B cell (primary cell): ENCODE results near the gene MBOAT7. TPM values are rescaled to one million over a fixed set of nuclear protein-coding genes. Genes with fewer than 3 reads are reported as not detected.

Experiments
- ATAC-seq: fragments of 200-7000 bp; cut with Tn5 transposase; one replicate; pipeline ENCODE4 v1.10.0; 2021; ENCODE audit warnings: low read depth, mild to moderate bottlenecking, moderate number of reproducible peaks, moderate library complexity
- CTCF ChIA-PET: fragments of 350-600 bp; sonication (Branson Sonifier 250); formaldehyde crosslinking; loops from one replicate; lab custom pipeline; 2021; ENCODE audit warnings: antibody characterized with exemption, inconsistent platforms; lab: Charles Lee
- POLR2A ChIA-PET: fragments of 350-600 bp; sonication (Branson Sonifier 250); formaldehyde crosslinking; loops from one replicate; lab custom pipeline; 2021; ENCODE audit warnings: antibody characterized with exemption; lab: Charles Lee
- DNase-seq: peaks from one replicate; pipeline ENCODE4 v3.0.0; 2013
- H2AFZ ChIP-seq: 2 replicates; pipeline ENCODE4 v1.6.1; 2012; ENCODE audit warnings: mild to moderate bottlenecking, low read depth, low read length; ENCODE audit not compliant: insufficient read depth, poor library complexity, severe bottlenecking
- H3K27ac ChIP-seq, 2 donors: 1 replicate in 1 of 2; 2 replicates in 1 of 2; pipeline ENCODE4 v1.5.1; 2012 to 2013; ENCODE audit warnings: low read length in 2 of 2, mild to moderate bottlenecking in 2 of 2, moderate library complexity in 1 of 2
- H3K27me3 ChIP-seq, 4 experiments: fragments of 200-600 bp in 1 of 4; sonication (generic) in 1 of 4; replicated peaks in 1 of 4; 1 replicate in 2 of 4; 2 replicates in 2 of 4; pipeline versions ENCODE4 v1.6.1 to v1.7.0; 2013 to 2016; ENCODE audit warnings: low read length in 3 of 4, mild to moderate bottlenecking in 2 of 4, mixed read lengths in 1 of 4, moderate library complexity in 1 of 4; ENCODE audit not compliant: insufficient read depth in 4 of 4, control insufficient read depth in 3 of 4; ENCODE audit errors: control extremely low read depth in 1 of 4
- H3K36me3 ChIP-seq, 2 experiments: replicated peaks in 1 of 2; 1 replicate in 1 of 2; 2 replicates in 1 of 2; pipeline versions ENCODE4 v1.6.1 to v1.7.1; 2013; ENCODE audit warnings: low read length in 1 of 2; ENCODE audit not compliant: insufficient read depth in 2 of 2, control insufficient read depth in 1 of 2; ENCODE audit errors: control extremely low read depth in 1 of 2, extremely low read depth in 1 of 2
- H3K4me1 ChIP-seq, 2 donors: fragments of 200-600 bp in 1 of 2; sonication (generic) in 1 of 2; 1 replicate in 1 of 2; 2 replicates in 1 of 2; pipeline versions ENCODE4 v1.5.1 to v1.6.1; 2013 to 2017; ENCODE audit warnings: low read length in 2 of 2; ENCODE audit not compliant: control insufficient read depth in 2 of 2, insufficient read depth in 2 of 2
- H3K4me2 ChIP-seq: replicated peaks from 2 replicates; pipeline ENCODE3; 2012; ENCODE audit warnings: mild to moderate bottlenecking, low read depth, low read length; ENCODE audit not compliant: poor library complexity, severe bottlenecking
- H3K4me3 ChIP-seq, 5 experiments: fragments of 200-600 bp in 1 of 5; sonication (generic) in 1 of 5; 1 replicate in 3 of 5; 2 replicates in 2 of 5; pipeline versions ENCODE4 v1.5.1 to v1.7.0; 2011 to 2016; ENCODE audit warnings: low read length in 4 of 5, mild to moderate bottlenecking in 4 of 5, low read depth in 2 of 5, control low read depth in 1 of 5, moderate library complexity in 1 of 5; ENCODE audit not compliant: insufficient read depth in 1 of 5; ENCODE audit errors: control extremely low read depth in 1 of 5, extremely low read depth in 1 of 5
- H3K79me2 ChIP-seq: fragments of 200-600 bp; sonication (generic); one replicate; pipeline ENCODE4 v1.6.0; 2016; ENCODE audit warnings: low read length; ENCODE audit not compliant: control insufficient read depth, insufficient read depth
- H3K9ac ChIP-seq: fragments of 200-600 bp; sonication (generic); 2 replicates; pipeline ENCODE4 v1.6.1; 2017; ENCODE audit warnings: mild to moderate bottlenecking, low read length, moderate library complexity
- H3K9me3 ChIP-seq, 3 donors: one replicate each; pipeline versions ENCODE4 v1.6.1 to v1.7.1; 2013; ENCODE audit warnings: low read length in 2 of 3; ENCODE audit not compliant: control insufficient read depth in 2 of 3, insufficient read depth in 1 of 3; ENCODE audit errors: control extremely low read depth in 1 of 3
- H4K20me1 ChIP-seq: 2 replicates; pipeline ENCODE4 v1.6.0; 2012; ENCODE audit warnings: mild to moderate bottlenecking, low read length; ENCODE audit not compliant: insufficient read depth, control insufficient read depth, poor library complexity, severe bottlenecking
- H3K27ac Mint-ChIP-seq: one replicate; pipeline ENCODE4 v1.8.0; 2021; ENCODE audit warnings: mixed read lengths
- H3K27me3 Mint-ChIP-seq: one replicate; pipeline ENCODE4 v1.8.0; 2021; ENCODE audit warnings: mixed read lengths
- H3K4me1 Mint-ChIP-seq: one replicate; pipeline ENCODE4 v1.8.0; 2021; ENCODE audit warnings: mixed read lengths
- H3K4me3 Mint-ChIP-seq: one replicate; pipeline ENCODE4 v1.8.0; 2021; ENCODE audit warnings: mixed read lengths
- H3K9me3 Mint-ChIP-seq: one replicate; pipeline ENCODE4 v1.8.0; 2022; ENCODE audit warnings: mixed read lengths; ENCODE audit not compliant: insufficient read depth
- EZH2 ChIP-seq: IDR thresholded peaks from 2 replicates; pipeline ENCODE4 v1.6.1; 2012; ENCODE audit warnings: borderline replicate concordance, low read depth, mild to moderate bottlenecking, moderate library complexity, low read length; ENCODE audit not compliant: insufficient read depth, poor library complexity, severe bottlenecking
- WGBS: methylation state at CpG from one replicate; pipeline ENCODE4 v1.1.5; 2013; ENCODE audit warnings: missing lambda C conversion rate; ENCODE audit not compliant: insufficient coverage; 5-methylcytosine and 5-hydroxymethylcytosine counted together
- intact Hi-C: fragments of 100-400 bp; cut with micrococcal nuclease; formaldehyde crosslinking; loops from one replicate; pipeline ENCODE4 v1.10.0; 2022
- polyA plus RNA-seq: library from polyadenylated mRNA; depleted of rRNA; stranded (reverse); fragments of >200 nt; gene quantifications from 2 replicates; pipeline ENCODE4 v1.2.3, GENCODE V29; 2012
- total RNA-seq, 2 donors: library from RNA; stranded (reverse); fragments of 120-200 nt in 1 of 2; gene quantifications; 1 replicate in 1 of 2; 2 replicates in 1 of 2; pipeline versions ENCODE4 v1.2.3 to v1.2.4, GENCODE V29; 2013 to 2022
- TF ChIP-seq, protein P1 (sequence below): fragments of 200-600 bp; IDR thresholded peaks from one replicate; pipeline ENCODE4 v1.8.0; 2022; ENCODE audit warnings: antibody characterized with exemption, mild to moderate bottlenecking

MBOAT7 gene
- total and polyA plus RNA-seq, 2 donors (not counting 1 experiment from before 2014, with no cell fraction given) = 22.3 to 34.8 TPM

DNA sequence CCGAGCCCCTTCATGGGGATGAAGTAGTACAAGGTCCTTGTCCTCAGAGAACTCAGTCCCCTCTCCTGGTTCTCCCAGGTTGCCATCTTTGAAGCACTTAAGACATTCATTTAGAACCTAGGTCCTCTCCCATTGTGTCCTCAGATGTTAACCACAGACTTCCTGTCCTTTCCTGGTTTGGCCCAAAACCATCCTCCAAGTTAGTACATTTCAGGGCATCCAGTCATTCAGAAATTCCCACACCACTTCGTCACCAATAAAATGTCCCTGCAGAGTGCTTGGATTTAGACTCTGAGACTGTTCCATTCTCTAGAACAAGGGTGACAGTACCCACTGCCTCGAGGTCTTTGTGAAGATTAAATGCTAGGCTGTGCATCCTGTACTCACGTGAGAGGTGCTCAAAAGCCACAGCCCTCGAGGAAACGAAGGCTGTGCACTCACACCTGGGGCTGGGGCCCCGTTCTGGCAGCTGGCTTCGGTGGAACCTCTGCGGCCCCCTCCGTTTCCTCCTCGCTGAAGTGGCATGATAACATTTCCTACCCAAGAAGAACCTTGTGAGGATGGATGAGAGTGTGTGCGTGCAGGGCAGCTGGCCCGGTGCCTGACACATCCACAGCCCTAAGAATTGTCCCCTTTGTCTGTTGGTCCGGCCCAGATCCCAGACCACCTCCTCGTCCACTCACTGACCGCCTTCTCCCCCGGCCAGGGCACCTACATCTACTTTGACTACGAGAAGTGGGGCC lies 34.6 kb downstream of the MBOAT7 start:
- Histone ChIP-seq H3K4me1 (peaks cover 11 to 13% of the 10 kb centered on the region in 2 donors), H3K27ac (peak overlapping the region in 1 of 2 donors; percentile 6), H3K79me2 (peaks cover 23% of the 10 kb centered on the region), H3K27me3 (no peaks in the 10 kb centered on the region), H3K4me3 (no peak overlapping the region), H3K9me3 (no peaks in the 10 kb centered on the region), H3K9ac (no peak overlapping the region), H4K20me1 (peaks cover 77% of the 10 kb centered on the region), H2AFZ (no peak overlapping the region), H3K36me3 (peaks cover 2 to 69% of the 10 kb centered on the region in 2 experiments), H3K4me2 (no peak overlapping the region)
- no peaks in the 10 kb centered on the region for H3K27me3 Mint-ChIP-seq
- peak overlapping the region; percentile 53 for H3K27ac Mint-ChIP-seq
- ChIA-PET POLR2A (no interaction called here), CTCF (no interaction called here)
- no peak overlapping the region for H3K4me3 Mint-ChIP-seq
- WGBS = 58% methylated on average over 6 of the region's 18 CpGs
- peaks cover 21% of the 10 kb centered on the region for H3K4me1 Mint-ChIP-seq
- TF ChIP-seq, protein P1, sequence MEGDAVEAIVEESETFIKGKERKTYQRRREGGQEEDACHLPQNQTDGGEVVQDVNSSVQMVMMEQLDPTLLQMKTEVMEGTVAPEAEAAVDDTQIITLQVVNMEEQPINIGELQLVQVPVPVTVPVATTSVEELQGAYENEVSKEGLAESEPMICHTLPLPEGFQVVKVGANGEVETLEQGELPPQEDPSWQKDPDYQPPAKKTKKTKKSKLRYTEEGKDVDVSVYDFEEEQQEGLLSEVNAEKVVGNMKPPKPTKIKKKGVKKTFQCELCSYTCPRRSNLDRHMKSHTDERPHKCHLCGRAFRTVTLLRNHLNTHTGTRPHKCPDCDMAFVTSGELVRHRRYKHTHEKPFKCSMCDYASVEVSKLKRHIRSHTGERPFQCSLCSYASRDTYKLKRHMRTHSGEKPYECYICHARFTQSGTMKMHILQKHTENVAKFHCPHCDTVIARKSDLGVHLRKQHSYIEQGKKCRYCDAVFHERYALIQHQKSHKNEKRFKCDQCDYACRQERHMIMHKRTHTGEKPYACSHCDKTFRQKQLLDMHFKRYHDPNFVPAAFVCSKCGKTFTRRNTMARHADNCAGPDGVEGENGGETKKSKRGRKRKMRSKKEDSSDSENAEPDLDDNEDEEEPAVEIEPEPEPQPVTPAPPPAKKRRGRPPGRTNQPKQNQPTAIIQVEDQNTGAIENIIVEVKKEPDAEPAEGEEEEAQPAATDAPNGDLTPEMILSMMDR = no peak
- no peak for TF ChIP-seq EZH2
- no peak for DNase-seq
- ATAC-seq = no peak
- intact Hi-C loops = no loop called here
- no peaks in the 10 kb centered on the region for H3K9me3 Mint-ChIP-seq

DNA sequence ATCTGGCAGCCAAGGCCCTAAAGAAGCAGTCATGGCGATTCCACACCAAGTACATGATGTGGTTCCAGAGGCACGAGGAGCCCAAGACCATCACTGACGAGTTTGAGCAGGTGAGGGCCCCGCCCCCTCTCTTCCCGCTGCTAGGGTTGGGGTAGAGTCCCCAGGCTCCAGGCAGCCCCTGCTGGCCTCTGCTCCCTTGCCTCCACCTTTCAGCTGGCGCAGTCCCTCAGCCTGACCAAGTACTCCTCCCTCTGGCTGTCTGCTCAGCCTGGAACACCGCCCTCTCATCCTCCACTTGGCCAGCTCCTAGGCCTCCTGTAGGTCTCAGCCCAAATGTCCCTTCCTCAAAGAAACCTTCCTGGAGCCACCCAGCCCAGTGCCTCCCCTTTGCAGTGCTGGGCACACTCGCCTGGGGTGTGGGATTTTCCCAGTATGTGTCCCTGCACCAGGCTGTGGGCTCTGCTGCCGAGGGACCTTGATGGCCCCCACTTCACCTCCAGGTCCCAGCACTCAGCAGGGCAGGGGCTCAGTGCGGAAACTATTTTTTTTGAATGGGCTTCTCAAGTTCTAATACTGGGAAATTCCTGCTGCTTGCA lies 35.6 kb downstream of the MBOAT7 start:
- intact Hi-C loops = no loop called here
- no peak overlapping the region for H3K27ac ChIP-seq
- no peak overlapping the region for H3K4me3 ChIP-seq
- ATAC-seq (no peak), DNase-seq (no peak)
- Mint-ChIP-seq H3K27ac (no peak overlapping the region), H3K9me3 (no peaks in the 10 kb centered on the region), H3K4me3 (no peak overlapping the region), H3K27me3 (no peaks in the 10 kb centered on the region), H3K4me1 (peaks cover 12% of the 10 kb centered on the region)
- no peak overlapping the region for H3K4me2 ChIP-seq
- no peaks in the 10 kb centered on the region for H3K27me3 ChIP-seq
- ChIA-PET CTCF (no interaction called here), POLR2A (no interaction called here)
- peaks cover 81% of the 10 kb centered on the region for H4K20me1 ChIP-seq
- TF ChIP-seq, protein P1 = no peak
- no peak for TF ChIP-seq EZH2
- no peak overlapping the region for H3K9ac ChIP-seq
- H3K9me3 ChIP-seq = no peaks in the 10 kb centered on the region
- peaks cover 8 to 10% of the 10 kb centered on the region in 2 donors for H3K4me1 ChIP-seq
- WGBS = 96% methylated on average over 9 of the region's 10 CpGs
- H3K36me3 ChIP-seq = peaks cover 2 to 79% of the 10 kb centered on the region in 2 experiments
- H3K79me2 ChIP-seq = peaks cover 17% of the 10 kb centered on the region
- H2AFZ ChIP-seq = no peak overlapping the region
